Measurements from ENCODE around the gene IFIT5.

Gene IFIT5

DNA sequence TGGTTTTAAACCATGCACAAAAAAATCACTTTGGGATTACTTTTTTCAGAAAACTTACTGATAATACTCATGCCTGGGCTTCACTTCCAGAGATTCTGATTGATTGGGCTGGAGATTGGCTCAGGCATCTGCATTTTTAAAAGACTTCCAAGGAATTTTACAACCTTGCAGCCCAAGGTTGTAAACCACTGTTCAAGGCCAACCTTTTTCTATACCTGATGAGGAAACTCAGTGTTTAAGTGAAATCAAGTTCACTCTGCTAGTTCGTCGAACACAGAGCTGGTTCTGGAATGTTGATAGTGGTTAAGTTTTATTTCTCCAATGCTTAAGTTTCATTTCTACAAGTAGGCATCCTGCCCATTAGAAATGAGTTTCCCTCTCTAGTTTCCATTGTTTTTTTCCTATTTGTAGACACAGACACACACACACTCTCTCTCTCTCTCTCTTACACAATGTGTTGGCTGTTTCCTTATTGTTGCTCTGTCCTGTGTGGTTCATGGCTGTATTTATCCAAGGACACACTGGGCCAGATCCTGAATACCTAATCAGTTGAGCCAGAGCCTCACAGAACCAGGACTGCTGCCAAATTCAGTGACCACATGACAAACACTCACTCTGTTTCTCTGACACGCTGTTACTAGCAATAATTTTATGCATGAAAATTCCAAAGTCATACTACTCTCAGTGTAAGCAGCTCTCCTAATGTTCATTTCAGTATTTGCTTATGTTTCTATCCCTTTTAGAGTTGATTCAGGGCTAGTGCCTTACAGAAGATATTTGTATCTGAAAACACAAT, 40.3 kb upstream of the IFIT5 start:
- Histone ChIP-seq H3K27ac (ENCODE audit: low read depth, low read length, poor library complexity, severe bottlenecking) (no peak overlapping the region), H3K27me3 (ENCODE audit: insufficient read depth, low read length) (no peaks in the 10 kb centered on the region), H3K9me3 (ENCODE audit: low read length) (no peaks in the 10 kb centered on the region), H3K4me1 (ENCODE audit: insufficient read depth, low read length, severe bottlenecking) (no peaks in the 10 kb centered on the region), H3K4me3 (ENCODE audit: low read depth, low read length, poor library complexity, severe bottlenecking) (no peak overlapping the region), H3K79me2 (ENCODE audit: insufficient read depth, low read length) (no peaks in the 10 kb centered on the region), H3K4me2 (ENCODE audit: low read length) (no peak overlapping the region), H2AFZ (ENCODE audit: low read length) (no peak overlapping the region), H3K36me3 (ENCODE audit: insufficient read depth, low read length) (no peaks in the 10 kb centered on the region), H3K9ac (ENCODE audit: low read length) (no peak overlapping the region), H4K20me1 (ENCODE audit: insufficient read depth, low read length) (no peaks in the 10 kb centered on the region), H3F3A (ENCODE audit: insufficient read depth, low read length) (no peaks in the 10 kb centered on the region), H3K9me2 (ENCODE audit: low read depth, low read length) (no peaks in the 10 kb centered on the region)
- no peak for TF ChIP-seq EZH2 (IDR thresholded peaks at IDR 0.05; ENCODE audit: borderline replicate concordance, low read length)
- TF ChIP-seq, protein P1, sequence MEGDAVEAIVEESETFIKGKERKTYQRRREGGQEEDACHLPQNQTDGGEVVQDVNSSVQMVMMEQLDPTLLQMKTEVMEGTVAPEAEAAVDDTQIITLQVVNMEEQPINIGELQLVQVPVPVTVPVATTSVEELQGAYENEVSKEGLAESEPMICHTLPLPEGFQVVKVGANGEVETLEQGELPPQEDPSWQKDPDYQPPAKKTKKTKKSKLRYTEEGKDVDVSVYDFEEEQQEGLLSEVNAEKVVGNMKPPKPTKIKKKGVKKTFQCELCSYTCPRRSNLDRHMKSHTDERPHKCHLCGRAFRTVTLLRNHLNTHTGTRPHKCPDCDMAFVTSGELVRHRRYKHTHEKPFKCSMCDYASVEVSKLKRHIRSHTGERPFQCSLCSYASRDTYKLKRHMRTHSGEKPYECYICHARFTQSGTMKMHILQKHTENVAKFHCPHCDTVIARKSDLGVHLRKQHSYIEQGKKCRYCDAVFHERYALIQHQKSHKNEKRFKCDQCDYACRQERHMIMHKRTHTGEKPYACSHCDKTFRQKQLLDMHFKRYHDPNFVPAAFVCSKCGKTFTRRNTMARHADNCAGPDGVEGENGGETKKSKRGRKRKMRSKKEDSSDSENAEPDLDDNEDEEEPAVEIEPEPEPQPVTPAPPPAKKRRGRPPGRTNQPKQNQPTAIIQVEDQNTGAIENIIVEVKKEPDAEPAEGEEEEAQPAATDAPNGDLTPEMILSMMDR (IDR thresholded peaks at IDR 0.05; ENCODE audit: low read length), result no peak

DNA sequence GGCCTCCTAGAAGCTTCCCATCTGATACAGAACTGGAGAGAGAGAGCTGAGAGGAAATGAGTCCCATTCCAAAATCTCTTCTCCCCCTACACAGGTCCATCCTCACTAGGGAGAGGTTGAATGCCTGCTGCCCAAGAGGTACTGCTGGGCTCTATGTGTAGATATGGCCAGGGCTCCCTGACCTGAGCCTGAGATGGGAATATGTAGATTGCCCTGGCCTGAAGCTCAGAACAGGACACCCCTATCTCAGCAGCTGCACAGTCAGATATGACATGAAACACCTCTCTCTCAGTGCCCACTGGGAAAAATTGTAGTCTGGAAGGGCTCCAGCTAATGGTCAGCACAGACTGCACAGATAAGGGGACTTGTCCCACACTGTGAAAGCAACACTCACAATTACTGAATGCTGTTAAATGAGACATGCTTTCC, 39.6 kb upstream of the IFIT5 start:
- Histone ChIP-seq H3K4me1 (ENCODE audit: insufficient read depth, low read length, severe bottlenecking) (no peaks in the 10 kb centered on the region), H2AFZ (ENCODE audit: low read length) (no peak overlapping the region), H3K9me2 (ENCODE audit: low read depth, low read length) (no peaks in the 10 kb centered on the region), H3K9ac (ENCODE audit: low read length) (no peak overlapping the region), H3K4me2 (ENCODE audit: low read length) (no peak overlapping the region), H3K27ac (ENCODE audit: low read depth, low read length, poor library complexity, severe bottlenecking) (no peak overlapping the region), H3K4me3 (ENCODE audit: low read depth, low read length, poor library complexity, severe bottlenecking) (no peak overlapping the region), H3F3A (ENCODE audit: insufficient read depth, low read length) (no peaks in the 10 kb centered on the region), H4K20me1 (ENCODE audit: insufficient read depth, low read length) (no peaks in the 10 kb centered on the region), H3K36me3 (ENCODE audit: insufficient read depth, low read length) (no peaks in the 10 kb centered on the region), H3K9me3 (ENCODE audit: low read length) (no peaks in the 10 kb centered on the region), H3K27me3 (ENCODE audit: insufficient read depth, low read length) (no peaks in the 10 kb centered on the region), H3K79me2 (ENCODE audit: insufficient read depth, low read length) (no peaks in the 10 kb centered on the region)
- TF ChIP-seq EZH2 (IDR thresholded peaks at IDR 0.05; ENCODE audit: borderline replicate concordance, low read length), result no peak
- TF ChIP-seq, protein P1 (IDR thresholded peaks at IDR 0.05; ENCODE audit: low read length), result no peak

DNA sequence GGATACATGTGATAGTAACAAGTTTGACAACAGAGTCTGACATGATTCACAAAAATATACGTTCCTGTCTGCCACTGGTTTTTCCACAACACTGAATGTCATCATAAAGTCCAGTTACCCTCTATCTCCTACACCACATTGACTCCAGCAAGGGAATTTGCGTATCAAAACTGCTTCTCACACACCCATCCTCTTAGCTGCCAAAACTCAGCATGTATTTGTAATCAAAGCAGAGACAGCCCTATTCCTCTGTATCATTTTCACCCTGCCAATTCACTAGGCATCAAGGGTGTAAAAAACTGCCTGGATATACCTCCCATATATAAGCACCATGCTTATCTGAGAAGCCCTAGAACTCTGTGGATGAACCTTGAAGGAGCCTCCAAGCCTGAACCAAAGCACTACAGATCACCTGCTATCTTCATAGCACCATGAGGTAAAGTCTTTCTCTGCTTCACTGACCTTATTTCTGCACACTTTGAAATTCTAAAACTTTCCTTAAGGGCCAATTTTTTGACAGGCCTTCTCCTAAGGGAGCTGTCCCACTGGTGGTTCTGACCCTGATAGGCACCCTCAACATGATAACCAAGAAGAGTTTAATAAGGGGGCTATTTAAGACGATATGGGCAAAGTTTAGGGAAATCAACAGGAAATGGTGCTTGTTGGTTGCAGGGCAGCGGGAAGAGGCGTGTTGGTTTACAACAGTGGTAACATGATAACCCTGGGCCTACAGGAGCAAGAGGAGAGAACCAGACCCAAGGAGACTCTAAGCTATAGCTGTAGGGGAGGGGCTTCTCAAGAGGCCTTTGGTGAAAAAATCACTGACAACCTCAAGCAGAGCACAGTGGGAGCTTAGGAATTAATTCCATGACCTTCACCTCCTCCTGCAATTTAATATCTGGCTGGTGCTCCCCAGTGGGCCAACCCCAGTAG, 36.4 kb upstream of the IFIT5 start, which contains the start of gene IFIT1B:
IFIT1B (plus strand) TSS at position 352 of the 933 bp plus-strand sequence; CDS start at position 432, 80 bp downstream.
- no peak within 1 kb of the TSS for H3K27ac ChIP-seq (ENCODE audit: low read depth, low read length, poor library complexity, severe bottlenecking)
- H3K4me1 ChIP-seq (ENCODE audit: insufficient read depth, low read length, severe bottlenecking), result no peaks in the 10 kb centered on the region
- no peak within 1 kb of the TSS for H3K4me3 ChIP-seq (ENCODE audit: low read depth, low read length, poor library complexity, severe bottlenecking)
- H3K4me2 ChIP-seq (ENCODE audit: low read length), result no peak within 1 kb of the TSS
- H3K79me2 ChIP-seq (ENCODE audit: insufficient read depth, low read length), result no peaks in the 10 kb centered on the region
- no peaks in the 10 kb centered on the region for H3K9me2 ChIP-seq (ENCODE audit: low read depth, low read length)
- H3K9me3 ChIP-seq (ENCODE audit: low read length), result no peaks in the 10 kb centered on the region
- H3K9ac ChIP-seq (ENCODE audit: low read length), result no peak within 1 kb of the TSS
- H3K27me3 ChIP-seq (ENCODE audit: insufficient read depth, low read length), result no peaks in the 10 kb centered on the region
- TF ChIP-seq, protein P1 (IDR thresholded peaks at IDR 0.05; ENCODE audit: low read length), result no peak
- no peak for TF ChIP-seq EZH2 (IDR thresholded peaks at IDR 0.05; ENCODE audit: borderline replicate concordance, low read length)
- H3K36me3 ChIP-seq (ENCODE audit: insufficient read depth, low read length), result no peaks in the 10 kb centered on the region
- no peaks in the 10 kb centered on the region for H4K20me1 ChIP-seq (ENCODE audit: insufficient read depth, low read length)
- H2AFZ ChIP-seq (ENCODE audit: low read length), result no peak within 1 kb of the TSS
- H3F3A ChIP-seq (ENCODE audit: insufficient read depth, low read length), result no peaks in the 10 kb centered on the region
